GM23338 (cell line): ENCODE measurements around the gene CHST10. TPM values are rescaled to one million over a fixed set of nuclear protein-coding genes. Genes with fewer than 3 reads are reported as not detected.

Experiments
- ATAC-seq: fragments of 200-7000 bp; cut with Tn5 transposase; 3 replicates; pipeline ENCODE4 v1.9.1; 2020
- DNase-seq: peaks from one replicate; pipeline ENCODE4 v3.0.0-alpha.2; 2015; ENCODE audit warnings: low spot score
- H2AFZ ChIP-seq: fragments of 200-600 bp; sonication (generic); 2 replicates; pipeline ENCODE4 v1.8.0; 2016; ENCODE audit warnings: antibody characterized with exemption, mild to moderate bottlenecking, moderate library complexity
- H3F3A ChIP-seq: fragments of 200-600 bp; sonication (generic); replicated peaks from 2 replicates; pipeline ENCODE4 v1.8.0; 2017; ENCODE audit warnings: antibody characterized with exemption, mixed run types, low read depth
- H3K27ac ChIP-seq: fragments of 200-600 bp; sonication (generic); 2 replicates; pipeline ENCODE4 v1.6.1; 2016; ENCODE audit warnings: low read depth
- H3K27me3 ChIP-seq: fragments of 200-600 bp; sonication (generic); 2 replicates; pipeline ENCODE4 v1.8.0; 2016; ENCODE audit warnings: mild to moderate bottlenecking, mixed run types, moderate library complexity; ENCODE audit not compliant: insufficient read depth
- H3K36me3 ChIP-seq: fragments of 200-600 bp; sonication (generic); 2 replicates; pipeline ENCODE4 v1.8.0; 2016; ENCODE audit warnings: mild to moderate bottlenecking; ENCODE audit not compliant: insufficient read depth
- H3K4me1 ChIP-seq: fragments of 200-600 bp; sonication (generic); 2 replicates; pipeline ENCODE4 v1.8.0; 2016; ENCODE audit warnings: mild to moderate bottlenecking, moderate library complexity; ENCODE audit not compliant: insufficient read depth
- H3K4me2 ChIP-seq: fragments of 200-600 bp; sonication (generic); 2 replicates; pipeline ENCODE4 v1.7.1; 2017; ENCODE audit warnings: mixed run types
- H3K4me3 ChIP-seq: fragments of 200-600 bp; sonication (generic); 2 replicates; pipeline ENCODE4 v1.6.1; 2016; ENCODE audit warnings: mixed run types
- H3K79me2 ChIP-seq: fragments of 200-600 bp; sonication (generic); replicated peaks from 2 replicates; pipeline ENCODE4 v1.8.0; 2017; ENCODE audit warnings: mild to moderate bottlenecking; ENCODE audit not compliant: insufficient read depth
- H3K9me2 ChIP-seq: fragments of 200-600 bp; sonication (generic); 2 replicates; pipeline ENCODE4 v1.8.0; 2017; ENCODE audit not compliant: insufficient read depth
- H4K20me1 ChIP-seq: fragments of 200-600 bp; sonication (generic); replicated peaks from 2 replicates; pipeline ENCODE4 v1.8.0; 2017; ENCODE audit warnings: mild to moderate bottlenecking; ENCODE audit not compliant: insufficient read depth
- H3K27ac Mint-ChIP-seq: 2 replicates; pipeline ENCODE4 v1.8.0; 2020; ENCODE audit warnings: inconsistent platforms, mild to moderate bottlenecking, moderate library complexity, mixed read lengths
- H3K27me3 Mint-ChIP-seq: 3 replicates; pipeline ENCODE4 v1.8.0; 2022; ENCODE audit warnings: low read depth, mild to moderate bottlenecking, moderate library complexity, mixed read lengths, inconsistent platforms; ENCODE audit not compliant: insufficient read depth, poor library complexity
- H3K36me3 Mint-ChIP-seq: 3 replicates; pipeline ENCODE4 v1.8.0; 2021; ENCODE audit warnings: low read depth, mild to moderate bottlenecking, inconsistent platforms, moderate library complexity, mixed read lengths
- H3K4me1 Mint-ChIP-seq: 3 replicates; pipeline ENCODE4 v1.8.0; 2020; ENCODE audit warnings: mild to moderate bottlenecking, inconsistent platforms, mixed read lengths
- H3K4me3 Mint-ChIP-seq: 3 replicates; pipeline ENCODE4 v1.8.0; 2021; ENCODE audit warnings: moderate library complexity, mild to moderate bottlenecking, inconsistent platforms, mixed read lengths
- H3K9me3 Mint-ChIP-seq: 3 replicates; pipeline ENCODE4 v1.8.0; 2020; ENCODE audit warnings: moderate library complexity, mild to moderate bottlenecking, inconsistent platforms, mixed read lengths
- CREB1 ChIP-seq: fragments of 250-450 bp; sonication (Bioruptor Pico); IDR thresholded peaks from 2 replicates; pipeline ENCODE4 v1.5.0; 2020; ENCODE audit warnings: low read depth, mild to moderate bottlenecking, moderate library complexity
- CTCF ChIP-seq, 2 experiments: fragments of 200-600 bp in 1 of 2; sonication (generic) in 1 of 2; conservative IDR thresholded peaks; 2 replicates each; pipeline versions ENCODE4 v1.5.1 to v1.6.1; 2016 to 2017; ENCODE audit warnings: antibody characterized with exemption in 2 of 2, low read depth in 2 of 2, mild to moderate bottlenecking in 2 of 2, moderate library complexity in 1 of 2
- ETS1 ChIP-seq: IDR thresholded peaks from 2 replicates; pipeline ENCODE4 v1.6.1; 2016; ENCODE audit warnings: antibody characterized with exemption
- EZH2 ChIP-seq: fragments of 200-600 bp; sonication (generic); IDR thresholded peaks from one replicate; pipeline ENCODE4 v1.8.0; 2017; ENCODE audit warnings: antibody characterized with exemption, mild to moderate bottlenecking, low read depth; ENCODE audit not compliant: unreplicated experiment
- EZH2phosphoT487 ChIP-seq: fragments of 200-600 bp; sonication (generic); IDR thresholded peaks from one replicate; pipeline ENCODE4 v1.8.1; 2018; ENCODE audit warnings: antibody characterized with exemption; ENCODE audit not compliant: unreplicated experiment
- NANOG ChIP-seq: IDR thresholded peaks from 2 replicates; pipeline ENCODE4 v1.6.1; 2016; ENCODE audit warnings: antibody characterized with exemption, borderline replicate concordance
- POLR2AphosphoS5 ChIP-seq: IDR thresholded peaks from 2 replicates; pipeline ENCODE4 v1.6.1; 2016; ENCODE audit warnings: antibody characterized with exemption, low read depth
- REST ChIP-seq: IDR thresholded peaks from one replicate; pipeline ENCODE4 v1.6.1; 2018; ENCODE audit warnings: antibody characterized with exemption; ENCODE audit not compliant: unreplicated experiment
- STAT1 ChIP-seq: IDR thresholded peaks from one replicate; pipeline ENCODE4 v1.6.1; 2016; ENCODE audit warnings: antibody characterized with exemption; ENCODE audit not compliant: unreplicated experiment
- ZNF114 ChIP-seq: fragments of 250-450 bp; sonication (Bioruptor Pico); IDR thresholded peaks from 2 replicates; pipeline ENCODE4 v1.5.0; 2020; ENCODE audit warnings: mild to moderate bottlenecking, moderate library complexity
- ZNF462 ChIP-seq: fragments of 250-450 bp; sonication (Bioruptor Pico); IDR thresholded peaks from 2 replicates; pipeline ENCODE4 v1.5.0; 2020; ENCODE audit warnings: mild to moderate bottlenecking, moderate library complexity
- polyA plus RNA-seq: library from polyadenylated mRNA; unstranded; fragments of >200 nt; fragmentation: Nextera tagmentation; extraction: Ambion mirVana; gene quantifications from 2 replicates; pipeline ENCODE4 v1.2.1, GENCODE V29; 2016
- total RNA-seq: library from RNA; depleted of rRNA; stranded (reverse); fragments of >200 nt; shearing (Covaris generic); gene quantifications from 2 replicates; pipeline ENCODE4 v1.2.3, GENCODE V29; 2014

The CHST10 gene
- total and polyA plus RNA-seq, 2 experiments from 2014 or later: 7.7 to 24.5 TPM

GRCh38 chr2:100425107-100425506 lies 7.6 kb upstream of the CHST10 start (continued):
- no peak for TF ChIP-seq EZH2
- TF ChIP-seq REST: no peak
- TF ChIP-seq ZNF114 (CRISPR knock-in tag): no peak
- no peak for TF ChIP-seq POLR2AphosphoS5
- no peak for TF ChIP-seq ETS1
- TF ChIP-seq STAT1: no peak

- H4K20me1 ChIP-seq: no peaks in the 10 kb centered on the region
- H2AFZ ChIP-seq: no peak overlapping the region
- no peak overlapping the region for H3K4me2 ChIP-seq
- H3K9me3 Mint-ChIP-seq: no peaks in the 10 kb centered on the region; the same call in 2 of the 3 replicates
- ATAC-seq (no peak), DNase-seq (no peak)
- H3K9me2 ChIP-seq: no peaks in the 10 kb centered on the region; the same call in 1 of the 2 replicates
- no peak overlapping the region for H3K27ac ChIP-seq
- no peaks in the 10 kb centered on the region for H3K4me1 ChIP-seq
- peaks cover 4% of the 10 kb centered on the region for H3K27me3 Mint-ChIP-seq
- peaks cover 9% of the 10 kb centered on the region for H3K4me1 Mint-ChIP-seq
- no peak overlapping the region for H3K27ac Mint-ChIP-seq
- H3K4me3 ChIP-seq: no peak overlapping the region
- no peaks in the 10 kb centered on the region for H3K36me3 ChIP-seq
- no peaks in the 10 kb centered on the region for H3K27me3 ChIP-seq
- H3K36me3 Mint-ChIP-seq: no peaks in the 10 kb centered on the region
- no peaks in the 10 kb centered on the region for H3K79me2 ChIP-seq
- no peaks in the 10 kb centered on the region for H3F3A ChIP-seq
- no peak overlapping the region for H3K4me3 Mint-ChIP-seq
- TF ChIP-seq CREB1 (no peak), EZH2 (no peak), ETS1 (no peak), NANOG (no peak), EZH2phosphoT487 (no peak), ZNF114 (CRISPR knock-in tag) (no peak), ZNF462 (CRISPR knock-in tag) (no peak), CTCF (conservative IDR thresholded peaks at IDR 0.05; ENCODE audit: low read depth in 2 of 2) (no peak), STAT1 (no peak)
These were observed 6.9 kb upstream of the CHST10 start for GRCh38 chr2:100424277-100424875.
